IPS-11a (cell line): ENCODE data around the gene NOBOX.
"Not testable (repeated sequence)": the region's sequence is repeated elsewhere in the genome, so short reads cannot be mapped to it uniquely, and the experiment has no call there.

Experiments
- H3K4me3 ChIP-seq: one replicate; pipeline ENCODE4 v1.5.1; 2013; ENCODE audit warnings: low read depth, low read length, control low read depth

NOBOX gene

DNA sequence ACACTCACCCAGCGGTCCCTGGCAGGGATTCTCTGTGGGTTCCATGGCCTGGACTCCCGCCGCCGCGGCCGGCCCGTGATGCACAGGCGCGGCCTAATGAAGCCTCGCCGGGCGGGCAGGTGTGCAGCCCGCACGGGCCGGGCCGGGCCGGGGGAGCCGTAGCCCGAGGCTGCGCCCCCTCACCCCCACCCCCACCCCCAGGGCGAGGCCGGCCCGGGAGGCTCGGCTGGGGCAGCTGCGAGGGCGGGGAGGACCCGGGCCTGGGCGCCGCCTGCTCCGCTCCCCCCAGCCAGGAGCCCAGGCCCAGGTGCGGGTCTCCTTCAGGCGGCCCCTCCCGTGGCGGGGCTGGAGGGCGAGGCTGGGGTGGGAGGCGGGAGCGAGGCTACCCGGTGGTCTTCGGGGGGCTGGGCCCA, at the start of gene NOBOX:
Gene NOBOX (minus strand): TSS at position 45 of the 413 bp plus-strand sequence.
- no peak within 1 kb of the TSS for H3K4me3 ChIP-seq

DNA sequence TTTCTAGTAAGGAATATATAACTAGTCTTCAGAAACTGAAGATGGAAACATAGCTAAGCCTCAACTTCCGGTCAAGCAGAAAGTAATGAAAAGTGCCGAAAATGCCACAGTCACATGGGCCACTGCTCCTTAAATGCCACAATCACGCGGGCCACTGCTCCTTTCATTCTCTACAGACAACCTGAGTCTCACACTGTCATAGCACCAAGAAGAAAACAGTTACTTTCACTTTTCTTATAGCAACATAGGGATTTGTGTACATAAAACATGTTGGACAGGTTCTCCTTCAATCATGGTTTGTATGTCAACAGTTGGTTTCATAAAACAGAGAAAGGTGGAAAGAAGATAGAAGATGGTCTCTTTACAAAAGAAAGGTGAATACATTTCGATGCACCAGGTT, 48.6 kb upstream of the NOBOX start:
- H3K4me3 ChIP-seq, result no peak overlapping the region

DNA sequence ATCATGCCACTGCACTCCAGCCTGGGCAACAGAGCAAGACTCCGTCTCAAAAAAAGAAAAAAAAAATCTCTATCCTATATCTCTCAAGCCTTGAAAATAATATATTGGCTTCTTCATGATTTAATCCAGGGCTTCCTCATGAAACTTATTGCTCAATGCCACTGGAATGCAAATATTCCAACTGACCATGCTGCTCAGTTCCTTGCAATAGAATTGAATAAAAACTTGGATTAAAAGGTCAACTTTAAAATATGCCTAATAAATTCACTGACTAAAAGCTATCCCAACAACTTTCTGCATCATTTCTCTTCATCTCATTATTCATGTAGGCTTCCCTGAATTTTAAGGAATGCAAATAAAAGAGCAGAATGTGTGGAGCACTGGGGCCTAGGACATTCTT, 42.1 kb upstream of the NOBOX start:
- H3K4me3 ChIP-seq, result no peak overlapping the region

DNA sequence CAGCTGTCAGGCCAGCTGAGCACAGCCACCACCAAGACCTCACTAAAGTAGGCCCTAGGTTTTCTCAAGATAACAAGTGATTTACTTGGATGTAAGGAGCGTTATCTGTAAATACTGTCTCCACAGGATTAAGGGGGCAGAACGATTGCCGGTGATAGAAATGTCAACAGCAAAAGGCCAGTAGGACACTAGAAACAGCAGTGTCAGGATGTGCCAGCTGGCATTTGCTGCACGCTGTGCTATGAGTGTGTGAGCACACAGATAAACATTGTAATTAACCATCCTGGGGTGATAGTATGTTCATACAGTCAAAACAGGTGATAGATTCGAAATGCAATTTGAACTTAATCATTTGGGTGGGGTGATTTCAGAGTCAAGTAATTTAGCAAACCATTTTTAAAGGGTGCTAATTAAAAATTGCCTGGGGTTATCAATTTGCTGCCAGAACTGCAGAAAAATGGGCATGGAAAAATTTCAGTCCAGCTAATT, 36.3 kb upstream of the NOBOX start:
- H3K4me3 ChIP-seq, result no peak overlapping the region

DNA sequence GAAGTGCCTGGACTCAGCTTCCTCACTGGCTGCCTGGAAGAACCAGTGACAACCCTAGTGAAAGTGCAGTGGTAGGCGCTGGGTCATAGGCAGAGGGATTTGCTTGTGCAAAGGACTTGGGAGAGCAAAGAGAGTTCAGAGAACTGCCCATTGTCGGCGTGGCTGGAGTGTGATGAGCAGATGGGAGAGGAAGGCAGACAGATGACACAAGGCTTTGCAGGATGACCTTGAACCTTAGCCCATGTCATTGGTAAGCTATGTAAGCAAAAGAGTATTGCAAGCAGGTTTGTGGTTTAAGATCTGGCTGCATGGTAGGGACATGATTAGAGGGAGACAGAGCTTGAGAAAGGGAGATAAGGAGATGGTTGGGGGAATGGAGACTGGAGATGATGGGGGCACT, 35.3 kb upstream of the NOBOX start:
- H3K4me3 ChIP-seq, result no peak overlapping the region

DNA sequence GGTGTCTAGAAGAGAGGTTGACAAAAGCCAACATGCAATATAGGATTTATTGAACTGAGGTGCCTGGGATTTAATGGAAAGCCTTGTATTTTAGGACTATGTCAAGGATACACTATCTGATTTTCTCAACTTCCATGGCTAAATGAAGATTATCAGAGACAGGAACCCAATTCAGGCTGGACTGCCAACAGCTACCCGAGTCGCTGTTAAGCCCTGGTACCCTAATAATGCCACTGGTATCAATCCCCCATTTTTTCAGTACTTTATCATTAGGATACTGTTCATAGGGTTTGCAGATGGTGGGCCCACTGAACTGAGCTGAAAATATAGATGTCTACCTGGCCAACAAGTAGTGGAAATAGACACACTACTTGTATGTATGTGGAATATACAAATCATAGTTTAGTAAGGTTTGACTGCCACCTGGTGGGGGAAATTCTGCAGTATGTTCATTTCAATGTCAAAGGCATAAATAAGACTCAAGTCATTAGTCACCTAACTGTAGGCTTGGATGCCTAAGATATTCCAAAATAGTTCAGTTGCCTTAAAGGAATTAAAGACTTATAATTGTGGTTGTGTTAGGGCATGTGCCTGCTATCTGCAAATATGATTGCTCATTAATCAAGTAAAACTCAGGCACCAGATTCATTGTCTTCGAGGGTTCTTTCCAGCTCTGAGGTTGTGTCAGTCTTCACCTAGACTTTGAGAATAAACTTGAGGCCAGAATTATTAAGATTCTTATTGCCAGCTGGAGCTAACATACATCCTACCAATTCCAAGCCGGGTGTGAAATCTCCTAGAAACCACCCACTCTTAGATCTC, 34.1 kb upstream of the NOBOX start:
- no peak overlapping the region for H3K4me3 ChIP-seq

DNA sequence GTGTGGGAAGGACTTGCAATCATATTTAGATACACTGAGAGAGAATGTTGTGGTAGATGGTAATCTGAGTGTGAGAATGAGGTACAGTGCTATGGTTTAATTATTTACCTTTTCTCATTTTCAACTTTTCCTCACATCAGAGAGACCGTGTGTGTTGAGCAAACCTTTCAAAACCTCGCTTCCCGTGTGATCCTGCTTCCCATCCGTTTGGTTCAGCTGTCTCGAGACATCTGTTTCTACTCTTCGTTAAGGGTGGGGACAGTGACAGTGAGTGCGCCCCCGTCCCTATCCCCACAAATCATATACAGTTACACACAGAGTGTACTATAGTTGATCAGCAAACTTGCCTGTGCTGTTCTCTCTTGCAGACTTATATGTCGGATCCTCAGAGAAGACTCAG, 33.0 kb upstream of the NOBOX start:
- no peak overlapping the region for H3K4me3 ChIP-seq

DNA sequence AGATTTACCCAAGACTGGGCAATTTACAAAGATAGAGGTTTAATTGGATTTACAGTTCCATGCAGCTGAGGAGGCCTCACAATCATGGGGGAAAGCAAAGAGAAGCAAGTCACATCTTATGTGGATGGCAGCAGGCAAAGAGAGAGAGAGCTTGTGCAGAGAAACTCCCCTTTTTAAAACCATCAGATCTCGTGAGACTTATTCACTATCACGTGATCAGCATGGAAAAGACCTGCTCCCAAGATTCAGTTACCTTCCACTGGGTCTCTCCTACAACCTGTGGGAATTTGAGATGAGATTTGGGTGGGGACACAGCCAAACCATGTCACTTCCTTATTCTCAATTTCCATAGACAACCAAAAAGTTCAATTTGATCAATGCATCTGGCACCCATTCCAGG, 24.9 kb upstream of the NOBOX start:
- H3K4me3 ChIP-seq, result no peak overlapping the region

DNA sequence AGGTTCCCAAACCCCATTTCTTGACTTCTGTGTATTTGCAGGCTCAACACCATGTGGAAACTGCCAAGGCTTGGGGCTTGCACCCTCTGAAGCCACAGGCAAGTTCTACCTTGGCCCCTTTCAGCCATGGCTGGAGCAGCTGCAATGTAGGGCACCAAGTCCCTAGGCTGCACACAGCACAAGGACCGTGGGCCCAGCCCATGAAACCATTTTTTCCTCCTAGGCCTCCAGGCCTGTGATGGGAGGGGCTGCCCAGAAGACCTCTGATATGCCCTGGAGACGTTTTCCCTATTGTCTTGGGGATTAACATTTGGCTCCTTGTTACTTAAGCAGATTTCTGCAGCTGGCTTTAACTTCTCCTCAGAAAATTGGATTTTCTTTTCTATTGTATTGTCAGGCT, 24.0 kb upstream of the NOBOX start:
- not testable (repeated sequence) for H3K4me3 ChIP-seq

DNA sequence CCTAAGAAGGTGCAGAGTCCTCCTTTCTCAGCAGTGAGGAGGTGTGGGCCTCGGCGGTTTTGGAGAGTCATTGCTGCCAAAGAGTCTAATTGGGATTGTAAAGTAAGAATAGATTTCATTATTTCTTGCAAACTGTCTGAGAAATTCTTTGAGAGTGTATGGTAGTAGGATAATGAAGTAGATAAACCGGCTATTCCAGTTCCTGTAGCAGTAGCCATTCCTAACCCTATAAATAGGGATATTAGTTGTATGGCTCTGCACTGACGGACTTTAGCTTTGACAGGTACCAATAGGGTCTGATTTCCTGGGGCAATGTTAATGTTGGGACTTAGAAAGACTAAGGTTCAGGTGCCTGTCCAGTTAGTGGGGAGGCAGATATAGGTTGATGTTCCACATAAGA, 15.4 kb upstream of the NOBOX start:
- not testable (repeated sequence) for H3K4me3 ChIP-seq

DNA sequence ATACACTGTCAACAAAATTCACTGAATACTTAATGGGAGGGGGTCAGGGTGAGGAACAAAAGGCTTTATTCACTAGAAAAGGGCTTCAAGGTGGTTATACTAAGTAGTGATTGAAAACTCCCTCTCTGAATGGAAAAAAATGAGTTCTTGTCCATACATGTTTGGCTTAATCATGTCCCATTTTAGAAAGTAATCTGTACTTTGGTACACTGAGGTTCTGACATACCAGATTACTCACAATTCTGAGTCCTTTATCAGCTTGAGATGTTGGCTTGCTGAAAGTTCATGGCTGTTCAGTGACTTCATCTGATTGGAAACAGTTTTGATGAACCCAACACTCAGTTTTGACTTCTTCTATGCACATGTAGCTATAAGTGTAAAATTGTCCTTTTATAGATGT, 12.8 kb upstream of the NOBOX start:
- H3K4me3 ChIP-seq, result no peak overlapping the region

DNA sequence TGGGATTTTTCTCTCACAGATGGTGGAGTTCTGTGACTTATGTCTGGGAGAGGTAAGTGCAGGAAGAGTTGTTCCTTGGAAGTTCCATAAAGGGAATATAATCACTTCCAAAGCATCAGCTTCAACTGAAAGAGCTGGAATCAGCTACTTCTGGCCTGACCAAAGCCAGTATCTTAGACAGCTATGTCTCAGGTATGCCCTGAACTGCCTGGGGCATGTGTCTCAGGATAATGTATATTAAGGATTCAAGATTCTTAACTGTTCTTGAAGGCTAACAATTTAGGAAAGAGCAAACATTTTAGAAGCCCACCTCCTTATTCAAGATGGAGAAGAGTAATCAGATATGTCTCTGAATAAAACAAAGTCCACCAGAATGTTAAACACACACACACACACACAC, 12.4 kb upstream of the NOBOX start:
- H3K4me3 ChIP-seq, result no peak overlapping the region

DNA sequence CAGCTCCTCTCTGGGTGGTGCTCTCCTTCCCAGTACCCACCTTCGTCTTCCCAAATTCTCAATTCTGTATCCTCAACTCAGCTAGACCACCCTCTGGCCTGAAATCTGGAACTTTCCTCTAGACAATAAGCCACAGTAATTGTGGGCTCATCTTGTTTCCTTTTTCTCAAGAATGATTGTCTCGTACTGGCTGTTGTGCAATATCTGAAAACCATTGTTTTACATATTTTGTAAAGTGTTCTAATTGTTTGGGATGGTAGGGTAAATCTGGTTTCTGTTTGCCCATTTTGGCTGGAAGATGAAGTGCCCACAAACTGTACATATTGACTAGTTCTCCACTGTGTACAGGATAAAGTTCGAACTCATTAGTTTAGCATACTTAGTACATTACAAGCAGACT, 11.3 kb upstream of the NOBOX start:
- no peak overlapping the region for H3K4me3 ChIP-seq

DNA sequence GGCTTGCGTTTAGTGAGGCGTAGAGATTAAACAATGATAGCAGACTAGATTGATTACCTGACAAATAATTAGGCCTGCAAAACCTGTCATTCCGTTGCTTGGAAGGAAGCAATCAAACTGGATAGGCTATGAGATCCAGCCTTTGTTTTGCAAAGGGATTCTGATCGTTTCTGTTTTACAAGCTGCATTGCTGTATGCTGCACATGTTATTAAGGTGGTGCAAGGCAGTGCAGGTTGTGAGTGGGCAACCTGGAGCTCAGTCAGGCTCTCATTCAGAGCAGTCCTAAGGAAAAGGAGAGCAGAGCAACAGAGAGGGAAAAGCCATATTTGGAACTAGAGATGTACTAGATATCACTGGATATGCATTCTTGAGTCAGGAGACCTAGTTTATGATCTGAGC, 6.9 kb upstream of the NOBOX start:
- no peak overlapping the region for H3K4me3 ChIP-seq

DNA sequence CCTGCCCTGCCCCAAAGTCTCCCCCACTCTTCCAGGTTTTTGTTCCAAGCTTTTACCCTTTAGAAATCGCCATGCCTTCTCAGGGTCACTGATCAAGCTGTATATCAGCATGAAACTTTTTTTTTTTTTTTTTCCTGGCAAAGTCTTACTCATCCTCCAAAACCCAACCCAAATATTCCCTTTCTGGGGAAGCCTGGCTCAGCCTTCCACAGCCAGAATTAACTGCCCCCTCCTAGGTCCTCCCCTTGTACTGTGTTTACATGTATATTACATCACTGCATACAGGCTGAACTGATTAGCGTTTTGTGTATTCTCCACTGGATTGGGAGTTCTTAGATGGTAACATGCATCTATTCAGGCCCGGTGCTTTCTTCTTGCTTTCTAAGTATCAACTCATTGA, 4.6 kb upstream of the NOBOX start:
- no peak overlapping the region for H3K4me3 ChIP-seq

DNA sequence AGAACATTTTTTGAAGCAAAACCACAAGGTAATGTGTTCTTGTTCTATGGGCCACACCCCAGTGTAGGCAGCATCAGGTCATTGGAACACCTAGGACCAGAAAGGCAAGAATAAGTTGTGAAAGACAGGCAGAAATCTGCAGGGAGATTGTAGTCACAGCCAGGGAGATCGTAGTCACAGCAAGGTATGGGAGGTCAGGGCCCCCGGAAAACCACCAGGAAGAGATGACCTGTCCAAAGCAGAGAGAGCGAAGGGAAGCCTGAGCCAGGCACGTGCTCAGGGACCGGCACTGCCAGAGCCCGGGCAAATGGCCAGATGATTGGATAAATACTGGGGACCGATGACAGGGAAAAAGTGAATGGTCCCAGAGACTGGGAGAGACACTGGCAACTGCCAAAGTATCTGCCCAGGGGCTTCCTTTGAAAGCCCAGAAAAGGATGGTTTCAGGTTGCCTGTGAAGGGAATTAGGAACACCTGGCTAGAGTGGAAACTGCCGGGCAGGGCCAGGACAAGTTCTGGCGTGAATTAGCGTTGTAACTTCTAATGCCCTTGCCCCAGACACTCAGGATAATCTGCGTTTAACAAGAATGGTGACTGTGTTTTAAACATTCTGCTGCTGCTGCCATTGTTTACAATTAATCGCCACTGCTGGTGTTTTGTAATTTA, 3.9 kb upstream of the NOBOX start:
- H3K4me3 ChIP-seq, result no peak overlapping the region

DNA sequence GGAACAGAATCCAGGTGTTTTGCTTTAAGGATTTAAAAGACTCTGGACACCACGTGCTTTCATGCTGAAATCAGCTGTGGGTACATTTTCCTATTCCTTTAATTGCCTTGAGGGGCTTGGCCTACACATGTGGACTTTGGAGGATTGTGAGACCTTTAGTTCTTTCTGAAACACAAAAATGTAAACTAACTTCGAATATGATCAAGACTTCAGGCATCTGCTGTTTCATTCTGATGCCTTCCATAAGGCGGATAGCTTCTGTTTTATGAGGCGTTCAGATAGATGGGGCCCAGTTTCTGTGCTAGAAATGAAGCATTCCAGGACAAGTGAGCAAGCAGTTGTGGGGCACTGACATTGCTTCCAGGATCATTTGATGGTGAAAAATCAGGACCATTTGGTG, 1.5 kb upstream of the NOBOX start:
- H3K4me3 ChIP-seq, result no peak overlapping the region

DNA sequence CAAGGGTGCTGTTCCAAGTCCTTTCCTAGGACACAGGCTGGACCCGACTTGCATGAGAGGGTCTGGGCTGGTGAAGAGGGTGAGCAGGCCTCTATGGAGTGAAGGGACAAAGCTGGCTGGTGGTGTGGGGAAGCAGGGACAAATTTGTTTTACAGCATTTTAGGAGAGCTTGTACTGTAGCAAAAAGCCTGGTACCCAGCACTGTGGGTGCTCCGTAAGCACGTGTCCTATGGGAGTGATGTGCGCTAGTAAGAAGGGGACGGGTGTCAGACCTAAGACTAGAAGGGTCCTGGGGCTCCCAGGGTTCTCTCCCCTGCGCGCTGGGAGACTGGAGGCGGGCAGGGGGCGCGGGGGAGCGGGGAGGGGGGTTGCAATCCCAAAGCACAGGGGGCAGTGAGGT, 391 bp downstream of the NOBOX start:
- no peak overlapping the region for H3K4me3 ChIP-seq

DNA sequence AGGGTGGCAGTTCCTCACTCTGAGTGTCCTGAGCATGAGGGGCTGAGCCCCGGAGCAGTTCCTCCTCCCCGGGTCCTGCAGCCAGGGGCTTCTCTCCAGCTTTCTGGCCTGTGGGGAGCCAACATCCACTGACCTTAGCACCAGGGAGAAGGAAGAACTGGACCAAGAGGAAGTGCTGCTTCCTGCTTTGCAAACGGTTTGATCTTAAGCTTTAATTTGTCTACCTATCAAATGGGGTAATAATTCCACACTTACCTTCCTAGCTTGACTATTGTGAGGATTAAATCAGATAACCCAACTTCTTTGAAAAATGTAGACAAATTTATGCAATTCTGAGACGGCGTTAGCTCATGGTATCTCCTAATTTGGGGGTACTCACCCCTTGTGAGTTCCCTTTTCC, 2.0 kb downstream of the NOBOX start:
- no peak overlapping the region for H3K4me3 ChIP-seq

DNA sequence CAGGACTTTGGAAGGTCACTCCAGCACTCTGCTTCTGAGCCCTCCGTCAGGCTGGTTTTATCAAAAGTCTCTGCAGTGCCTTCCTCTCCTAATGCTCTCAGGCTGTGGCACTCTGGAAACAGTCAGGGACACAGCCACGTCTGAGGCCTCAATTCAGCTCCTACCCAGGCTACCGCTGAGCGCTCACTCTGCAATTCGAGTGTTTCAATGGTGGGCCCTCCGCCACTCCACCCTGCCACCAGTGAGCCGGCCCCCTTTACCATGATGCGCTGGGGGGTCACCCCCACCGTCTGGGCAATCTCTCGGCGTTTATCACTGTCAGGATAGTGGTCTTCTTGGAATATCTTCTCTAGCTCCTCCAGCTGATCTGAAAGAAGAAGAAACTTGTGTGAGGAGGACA, 3.5 kb downstream of the NOBOX start:
- no peak overlapping the region for H3K4me3 ChIP-seq

DNA sequence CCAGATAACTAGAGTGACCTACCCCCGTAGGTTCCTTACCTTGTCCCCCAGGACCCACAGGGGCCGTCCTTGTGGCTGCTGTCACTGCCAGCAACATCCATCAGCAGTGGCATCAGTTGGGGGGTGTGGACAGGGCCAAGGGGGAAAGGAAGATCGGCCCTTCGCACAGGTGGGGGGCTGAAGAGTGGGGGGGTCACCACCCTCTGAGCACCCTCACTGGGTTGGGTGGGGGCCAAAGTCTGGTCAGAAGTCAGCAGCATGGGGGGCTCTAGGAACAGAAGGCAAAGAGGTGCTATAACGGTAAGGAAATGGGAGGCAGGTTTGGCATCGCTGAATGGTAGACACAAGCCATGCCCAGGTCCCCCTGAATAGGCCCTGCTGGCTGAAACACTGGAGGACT, 4.6 kb downstream of the NOBOX start:
- no peak overlapping the region for H3K4me3 ChIP-seq

DNA sequence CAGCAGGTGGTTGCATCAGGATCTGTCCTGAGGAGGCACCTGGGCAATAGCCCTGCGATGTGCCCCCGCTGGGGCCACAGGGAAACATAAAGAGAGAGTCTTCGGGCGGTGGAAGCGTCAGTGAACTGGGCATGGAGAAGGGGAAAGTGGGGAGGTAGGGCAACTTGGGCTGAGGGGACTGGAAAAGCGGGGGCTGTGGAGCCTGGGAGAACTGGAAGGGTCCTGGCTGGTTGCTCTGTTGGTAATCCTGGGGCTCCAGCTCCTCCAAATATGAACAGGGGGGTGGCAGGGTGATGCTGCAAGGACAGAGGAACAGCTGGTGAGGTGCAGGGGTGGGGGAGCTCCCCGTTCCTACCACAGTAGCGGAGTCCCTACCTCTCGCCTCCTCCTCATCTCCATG, 5.2 kb downstream of the NOBOX start:
- H3K4me3 ChIP-seq, result no peak overlapping the region

DNA sequence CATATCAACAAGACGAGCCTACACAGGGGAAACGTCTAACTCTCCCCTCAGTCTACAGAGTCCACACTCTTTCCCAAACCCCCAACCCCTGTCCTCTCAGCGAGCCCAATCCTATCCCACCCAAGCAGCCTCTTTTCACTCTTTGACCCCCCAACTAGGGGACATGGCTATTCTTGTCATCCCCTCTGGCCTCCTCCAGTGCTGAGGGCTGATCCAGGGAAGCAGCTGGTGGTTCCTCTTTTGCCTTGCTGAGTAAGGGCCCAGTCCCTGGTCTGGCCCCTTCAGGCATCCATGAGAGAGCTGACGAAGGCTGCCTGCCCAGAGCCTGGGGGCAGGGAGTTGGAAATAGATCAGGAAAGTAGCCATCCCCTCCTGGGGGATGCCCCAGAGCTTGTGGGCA, 6.4 kb downstream of the NOBOX start:
- H3K4me3 ChIP-seq, result no peak overlapping the region
